ENCODE measurements around the gene OBSCN.
"Not testable (repeated sequence)": the region's sequence is repeated elsewhere in the genome, so short reads cannot be mapped to it uniquely, and the experiment has no call there.

Gene OBSCN

GRCh38 chr1:228264090-228264829, 56.4 kb downstream of the OBSCN start:
- H3K36me3 ChIP-seq (ENCODE audit: control insufficient read depth in 2 of 2, insufficient read depth in 2 of 2, low read length in 2 of 2): peaks cover 0 to 3% of the 10 kb centered on the region in 2 donors
- no peak overlapping the region for H3K27ac ChIP-seq (ENCODE audit: low read depth in 2 of 2, low read length in 2 of 2)
- no peak overlapping the region for H3K9ac ChIP-seq (ENCODE audit: low read depth in 1 of 2, low read length in 2 of 2)
- H3K27me3 ChIP-seq (ENCODE audit: control insufficient read depth in 2 of 2, insufficient read depth in 2 of 2, low read length in 2 of 2): no peaks in the 10 kb centered on the region
- no peaks in the 10 kb centered on the region for H3K9me3 ChIP-seq (ENCODE audit: control insufficient read depth in 2 of 2, low read length in 2 of 2)
- H3K4me1 ChIP-seq (ENCODE audit: control insufficient read depth in 2 of 2, insufficient read depth in 2 of 2, low read length in 2 of 2): no peaks in the 10 kb centered on the region
- no peak overlapping the region for H3K4me3 ChIP-seq (ENCODE audit: low read length in 2 of 2)

DNA sequence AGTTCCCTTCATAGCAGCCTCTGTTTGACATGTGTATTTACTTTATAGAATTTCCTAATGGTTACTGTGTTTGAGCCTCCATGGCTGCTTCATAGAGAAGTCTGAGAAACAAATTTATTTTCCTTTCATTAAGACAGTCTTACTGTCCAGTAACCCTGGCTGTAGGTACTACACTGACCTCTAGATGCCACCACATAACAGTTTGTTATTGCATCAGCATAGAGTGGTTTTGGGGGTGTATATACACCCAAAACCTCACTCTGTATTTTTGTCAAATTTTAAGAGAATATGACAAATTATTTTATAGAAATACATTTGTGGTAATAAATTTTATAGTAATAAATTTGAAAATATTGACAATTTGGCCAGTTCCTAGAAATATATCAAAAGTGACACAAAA, 57.3 kb downstream of the OBSCN start:
- Histone ChIP-seq H3K27me3 (ENCODE audit: control insufficient read depth in 2 of 2, insufficient read depth in 2 of 2, low read length in 2 of 2) (no peaks in the 10 kb centered on the region), H3K27ac (ENCODE audit: low read depth in 2 of 2, low read length in 2 of 2) (no peak overlapping the region), H3K9ac (ENCODE audit: low read depth in 1 of 2, low read length in 2 of 2) (no peak overlapping the region), H3K36me3 (ENCODE audit: control insufficient read depth in 2 of 2, insufficient read depth in 2 of 2, low read length in 2 of 2) (no peaks in the 10 kb centered on the region), H3K4me3 (ENCODE audit: low read length in 2 of 2) (no peak overlapping the region), H3K4me1 (ENCODE audit: control insufficient read depth in 2 of 2, insufficient read depth in 2 of 2, low read length in 2 of 2) (no peaks in the 10 kb centered on the region), H3K9me3 (ENCODE audit: control insufficient read depth in 2 of 2, low read length in 2 of 2) (no peaks in the 10 kb centered on the region)

DNA sequence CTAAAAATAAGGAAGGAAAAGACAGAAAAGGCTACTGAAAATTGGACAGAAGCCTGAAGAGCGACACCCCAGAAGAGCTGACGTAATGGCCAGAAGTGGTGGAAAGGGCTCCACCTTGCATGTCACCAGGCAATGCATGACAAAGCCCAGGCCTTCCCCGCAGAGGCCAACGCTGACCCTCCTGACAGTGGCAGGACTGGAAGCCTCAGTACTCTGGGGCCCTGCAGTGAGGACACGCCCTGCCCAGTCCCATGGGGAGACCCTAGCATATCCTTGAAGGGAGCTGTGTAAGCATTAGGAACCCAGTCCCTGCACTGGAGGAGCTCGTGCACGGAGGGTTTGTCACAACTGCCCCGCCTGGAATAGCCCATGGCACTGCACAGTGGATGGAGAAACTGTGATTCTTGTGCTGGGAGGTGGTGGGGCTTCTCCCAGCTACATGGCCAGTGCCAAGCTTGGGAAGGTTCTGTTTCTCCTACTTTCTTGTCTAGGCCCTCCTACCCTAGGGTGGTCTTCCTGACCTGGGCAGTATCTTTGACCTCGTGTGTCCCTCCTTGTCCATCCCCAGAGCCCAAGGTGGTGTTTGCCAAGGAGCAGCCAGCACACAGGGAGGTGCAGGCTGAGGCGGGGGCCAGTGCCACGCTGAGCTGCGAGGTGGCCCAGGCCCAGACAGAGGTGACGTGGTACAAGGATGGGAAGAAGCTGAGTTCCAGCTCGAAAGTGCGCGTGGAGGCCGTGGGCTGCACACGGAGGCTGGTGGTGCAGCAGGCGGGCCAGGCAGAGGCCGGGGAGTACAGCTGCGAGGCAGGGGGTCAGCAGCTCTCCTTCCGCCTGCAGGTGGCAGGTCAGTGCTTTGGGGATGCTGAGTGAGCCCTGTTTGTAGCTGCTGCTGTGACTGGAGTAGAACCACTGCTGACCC, 60.4 kb downstream of the OBSCN start:
- Histone ChIP-seq H3K27me3 (ENCODE audit: control insufficient read depth in 2 of 2, insufficient read depth in 2 of 2, low read length in 2 of 2) (no peaks in the 10 kb centered on the region), H3K27ac (ENCODE audit: low read depth in 2 of 2, low read length in 2 of 2) (no peak overlapping the region), H3K4me3 (ENCODE audit: low read length in 2 of 2) (no peak overlapping the region), H3K36me3 (ENCODE audit: control insufficient read depth in 2 of 2, insufficient read depth in 2 of 2, low read length in 2 of 2) (no peaks in the 10 kb centered on the region), H3K9me3 (ENCODE audit: control insufficient read depth in 2 of 2, low read length in 2 of 2) (no peaks in the 10 kb centered on the region), H3K4me1 (ENCODE audit: control insufficient read depth in 2 of 2, insufficient read depth in 2 of 2, low read length in 2 of 2) (no peaks in the 10 kb centered on the region), H3K9ac (ENCODE audit: low read depth in 1 of 2, low read length in 2 of 2) (no peak overlapping the region)

DNA sequence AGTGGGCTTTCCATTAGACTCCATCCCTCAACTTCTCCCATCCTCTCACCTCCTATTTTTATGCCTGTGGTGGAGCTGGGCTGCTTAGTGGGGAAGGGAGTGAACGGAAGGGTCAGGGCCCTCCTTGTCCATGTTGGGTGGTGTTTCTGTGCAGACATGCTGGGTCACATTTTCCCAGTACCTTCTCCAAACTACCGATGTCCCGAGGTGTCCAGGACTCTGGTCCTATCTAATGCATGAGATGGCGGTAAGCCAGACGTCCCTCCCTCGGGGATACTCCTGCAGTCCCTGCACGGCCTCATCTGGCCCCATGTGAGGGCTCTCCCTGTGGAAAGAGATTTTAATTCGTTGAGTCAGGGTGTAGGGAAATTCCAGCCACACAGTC, 61.0 kb downstream of the OBSCN start:
- no peaks in the 10 kb centered on the region for H3K36me3 ChIP-seq (ENCODE audit: control insufficient read depth in 2 of 2, insufficient read depth in 2 of 2, low read length in 2 of 2)

DNA sequence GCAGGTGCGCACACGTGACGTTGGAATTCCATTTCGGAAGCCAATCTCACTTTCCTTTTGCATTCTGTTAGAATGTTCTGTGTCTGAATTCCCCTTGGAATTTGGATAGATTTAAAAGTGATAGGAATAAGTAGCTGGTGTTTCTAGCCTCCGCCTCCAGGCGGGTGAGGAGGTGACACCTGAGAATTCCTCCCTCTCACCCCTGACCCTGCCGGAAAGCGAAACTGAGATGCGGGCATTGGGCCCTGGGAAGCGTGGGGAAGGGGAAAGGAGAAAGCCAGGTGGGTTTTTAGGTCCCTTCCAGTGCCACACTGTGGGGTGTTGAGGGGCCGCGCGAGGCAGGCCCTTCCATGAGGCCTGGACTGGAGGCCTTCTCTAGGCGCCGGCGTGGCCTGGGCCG, 61.6 kb downstream of the OBSCN start:
- H3K9ac ChIP-seq (ENCODE audit: low read depth in 1 of 2, low read length in 2 of 2); H3K27ac ChIP-seq (ENCODE audit: low read depth in 2 of 2, low read length in 2 of 2); H3K4me3 ChIP-seq (ENCODE audit: low read length in 2 of 2); H3K4me1 ChIP-seq (ENCODE audit: control insufficient read depth in 2 of 2, insufficient read depth in 2 of 2, low read length in 2 of 2); H3K27me3 ChIP-seq (ENCODE audit: control insufficient read depth in 2 of 2, insufficient read depth in 2 of 2, low read length in 2 of 2); H3K9me3 ChIP-seq (ENCODE audit: control insufficient read depth in 2 of 2, low read length in 2 of 2); H3K36me3 ChIP-seq (ENCODE audit: control insufficient read depth in 2 of 2, insufficient read depth in 2 of 2, low read length in 2 of 2): not testable (repeated sequence)

More for the DNA sequence above, 61.0 kb downstream of the OBSCN start:
- Histone ChIP-seq H3K9ac (ENCODE audit: low read depth in 1 of 2, low read length in 2 of 2) (no peak overlapping the region), H3K27me3 (ENCODE audit: control insufficient read depth in 2 of 2, insufficient read depth in 2 of 2, low read length in 2 of 2) (no peaks in the 10 kb centered on the region), H3K27ac (ENCODE audit: low read depth in 2 of 2, low read length in 2 of 2) (no peak overlapping the region), H3K4me3 (ENCODE audit: low read length in 2 of 2) (no peak overlapping the region), H3K9me3 (ENCODE audit: control insufficient read depth in 2 of 2, low read length in 2 of 2) (no peaks in the 10 kb centered on the region), H3K4me1 (ENCODE audit: control insufficient read depth in 2 of 2, insufficient read depth in 2 of 2, low read length in 2 of 2) (no peaks in the 10 kb centered on the region)

DNA sequence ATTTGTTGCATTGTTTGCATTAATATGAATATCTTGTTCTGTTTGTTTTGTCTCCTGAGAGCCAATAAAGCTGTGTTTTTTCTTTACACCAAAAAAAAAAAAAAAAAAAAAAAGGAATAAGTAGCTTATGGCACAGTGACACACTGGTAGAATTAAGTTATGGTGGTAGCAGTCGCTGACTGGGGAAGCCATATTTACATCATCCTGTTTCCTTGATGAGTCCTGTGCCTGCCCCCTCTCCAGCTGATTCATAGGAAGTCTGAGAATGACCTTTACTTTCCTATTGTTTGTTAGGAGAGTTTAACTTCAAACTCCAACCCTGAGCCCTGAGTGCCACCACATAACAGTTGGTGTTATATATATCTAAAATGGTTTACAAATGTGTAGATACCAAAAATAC, 62.2 kb downstream of the OBSCN start:
- no peak overlapping the region for H3K9ac ChIP-seq (ENCODE audit: low read depth in 1 of 2, low read length in 2 of 2)
- no peak overlapping the region for H3K27ac ChIP-seq (ENCODE audit: low read depth in 2 of 2, low read length in 2 of 2)
- no peak overlapping the region for H3K4me3 ChIP-seq (ENCODE audit: low read length in 2 of 2)
- no peaks in the 10 kb centered on the region for H3K36me3 ChIP-seq (ENCODE audit: control insufficient read depth in 2 of 2, insufficient read depth in 2 of 2, low read length in 2 of 2)
- H3K9me3 ChIP-seq (ENCODE audit: control insufficient read depth in 2 of 2, low read length in 2 of 2): no peaks in the 10 kb centered on the region
- H3K27me3 ChIP-seq (ENCODE audit: control insufficient read depth in 2 of 2, insufficient read depth in 2 of 2, low read length in 2 of 2): no peaks in the 10 kb centered on the region
- H3K4me1 ChIP-seq (ENCODE audit: control insufficient read depth in 2 of 2, insufficient read depth in 2 of 2, low read length in 2 of 2): peaks cover 0 to under 1% of the 10 kb centered on the region in 2 donors

DNA sequence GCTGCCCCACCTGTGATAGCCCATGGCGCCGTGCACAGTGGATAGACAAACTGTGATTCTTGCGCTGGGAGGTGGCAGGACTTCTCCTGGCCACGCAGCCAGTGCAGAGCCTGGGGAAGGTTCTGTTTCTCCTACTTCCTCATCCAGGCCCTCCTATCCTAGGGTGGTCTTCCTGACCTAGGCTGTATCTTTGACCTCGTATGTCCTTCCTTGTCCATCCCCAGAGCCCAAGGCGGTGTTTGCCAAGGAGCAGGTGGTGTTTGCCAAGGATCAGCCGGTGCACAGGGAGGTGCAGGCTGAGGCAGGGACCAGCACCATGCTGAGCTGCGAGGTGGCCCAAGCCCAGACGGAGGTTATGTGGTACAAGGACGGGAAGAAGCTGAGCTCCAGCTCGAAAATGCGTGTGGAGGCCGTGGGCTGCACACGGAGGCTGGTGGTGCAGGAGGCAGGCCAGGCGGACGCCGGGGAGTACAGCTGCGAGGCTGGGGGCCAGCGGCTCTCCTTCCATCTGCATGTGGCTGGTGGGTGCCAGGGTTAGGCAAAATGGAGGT, 63.9 kb downstream of the OBSCN start:
- Histone ChIP-seq H3K4me3 (ENCODE audit: low read length in 2 of 2) (no peak overlapping the region), H3K27ac (ENCODE audit: low read depth in 2 of 2, low read length in 2 of 2) (no peak overlapping the region), H3K9me3 (ENCODE audit: control insufficient read depth in 2 of 2, low read length in 2 of 2) (no peaks in the 10 kb centered on the region), H3K27me3 (ENCODE audit: control insufficient read depth in 2 of 2, insufficient read depth in 2 of 2, low read length in 2 of 2) (no peaks in the 10 kb centered on the region), H3K9ac (ENCODE audit: low read depth in 1 of 2, low read length in 2 of 2) (no peak overlapping the region), H3K4me1 (ENCODE audit: control insufficient read depth in 2 of 2, insufficient read depth in 2 of 2, low read length in 2 of 2) (peaks cover 0 to 5% of the 10 kb centered on the region in 2 donors), H3K36me3 (ENCODE audit: control insufficient read depth in 2 of 2, insufficient read depth in 2 of 2, low read length in 2 of 2) (no peaks in the 10 kb centered on the region)

DNA sequence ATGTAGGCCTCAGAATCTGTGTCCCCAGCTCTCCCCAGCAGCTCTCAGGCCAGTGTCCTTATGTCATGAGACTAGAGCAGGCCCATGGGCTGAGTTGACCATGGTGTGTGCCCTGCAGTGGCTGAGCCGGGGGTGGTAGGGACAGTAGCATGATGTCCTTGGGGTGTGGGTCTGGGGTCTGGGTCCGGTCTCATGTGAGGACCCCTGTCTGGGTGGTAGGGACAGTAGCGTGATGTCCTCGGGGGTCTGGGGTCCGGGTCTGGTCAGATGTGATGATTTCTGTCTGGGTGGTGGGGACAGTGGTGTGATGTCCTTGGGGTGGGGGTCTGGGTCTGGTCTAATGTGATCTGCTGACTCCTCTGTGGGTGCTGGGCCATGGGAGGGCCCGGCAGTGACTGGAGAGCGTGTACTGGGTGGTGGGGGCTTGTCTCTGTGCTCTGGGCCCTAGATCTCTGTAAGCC, 64.5 kb downstream of the OBSCN start:
- Histone ChIP-seq H3K9me3 (ENCODE audit: control insufficient read depth in 2 of 2, low read length in 2 of 2) (no peaks in the 10 kb centered on the region), H3K4me1 (ENCODE audit: control insufficient read depth in 2 of 2, insufficient read depth in 2 of 2, low read length in 2 of 2) (peaks cover 0 to 5% of the 10 kb centered on the region in 2 donors), H3K36me3 (ENCODE audit: control insufficient read depth in 2 of 2, insufficient read depth in 2 of 2, low read length in 2 of 2) (no peaks in the 10 kb centered on the region), H3K4me3 (ENCODE audit: low read length in 2 of 2) (no peak overlapping the region), H3K27me3 (ENCODE audit: control insufficient read depth in 2 of 2, insufficient read depth in 2 of 2, low read length in 2 of 2) (no peaks in the 10 kb centered on the region), H3K27ac (ENCODE audit: low read depth in 2 of 2, low read length in 2 of 2) (no peak overlapping the region), H3K9ac (ENCODE audit: low read depth in 1 of 2, low read length in 2 of 2) (no peak overlapping the region)

DNA sequence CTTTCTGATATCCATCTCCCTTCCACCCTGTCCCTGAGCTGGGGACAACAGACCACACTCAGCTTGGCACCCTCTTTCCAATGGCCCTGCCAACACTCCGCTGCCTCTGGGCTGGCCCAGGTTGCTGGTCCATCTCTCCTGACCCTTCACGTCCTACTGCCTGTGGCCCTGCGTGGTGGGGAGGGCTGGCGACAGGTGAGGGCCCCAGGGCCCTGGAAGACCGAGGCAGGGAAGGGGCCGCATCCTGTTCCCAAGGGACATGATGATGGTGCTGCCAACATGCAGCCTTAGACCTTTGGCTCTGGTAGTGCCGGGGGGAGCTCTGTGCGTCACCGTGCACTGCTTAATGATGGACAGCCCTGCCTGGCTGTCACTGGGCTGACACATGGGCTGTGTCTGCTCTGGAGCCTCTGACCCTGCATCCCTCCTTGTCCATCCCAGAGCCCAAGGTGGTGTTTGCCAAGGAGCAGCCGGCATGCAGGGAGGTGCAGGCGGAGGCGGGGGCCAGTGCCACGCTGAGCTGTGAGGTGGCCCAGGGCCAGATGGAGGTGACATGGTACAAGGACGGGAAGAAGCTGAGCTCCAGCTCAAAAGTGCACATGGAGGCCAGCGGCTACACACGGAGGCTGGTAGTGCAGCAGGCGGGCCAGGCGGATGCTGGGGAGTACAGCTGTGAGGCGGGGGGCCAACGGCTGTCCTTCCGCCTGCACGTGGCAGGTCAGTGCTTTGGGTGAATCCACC, 65.2 kb downstream of the OBSCN start:
- no peak overlapping the region for H3K27ac ChIP-seq (ENCODE audit: low read depth in 2 of 2, low read length in 2 of 2)
- H3K4me1 ChIP-seq (ENCODE audit: control insufficient read depth in 2 of 2, insufficient read depth in 2 of 2, low read length in 2 of 2): peaks cover 0 to 5% of the 10 kb centered on the region in 2 donors
- H3K9ac ChIP-seq (ENCODE audit: low read depth in 1 of 2, low read length in 2 of 2): no peak overlapping the region
- H3K4me3 ChIP-seq (ENCODE audit: low read length in 2 of 2): no peak overlapping the region
- no peaks in the 10 kb centered on the region for H3K36me3 ChIP-seq (ENCODE audit: control insufficient read depth in 2 of 2, insufficient read depth in 2 of 2, low read length in 2 of 2)
- no peaks in the 10 kb centered on the region for H3K27me3 ChIP-seq (ENCODE audit: control insufficient read depth in 2 of 2, insufficient read depth in 2 of 2, low read length in 2 of 2)
- no peaks in the 10 kb centered on the region for H3K9me3 ChIP-seq (ENCODE audit: control insufficient read depth in 2 of 2, low read length in 2 of 2)

Data from mucosa of rectum (tissue), 2 donors.